Measurements from ENCODE around the gene TNK1.

DNA sequence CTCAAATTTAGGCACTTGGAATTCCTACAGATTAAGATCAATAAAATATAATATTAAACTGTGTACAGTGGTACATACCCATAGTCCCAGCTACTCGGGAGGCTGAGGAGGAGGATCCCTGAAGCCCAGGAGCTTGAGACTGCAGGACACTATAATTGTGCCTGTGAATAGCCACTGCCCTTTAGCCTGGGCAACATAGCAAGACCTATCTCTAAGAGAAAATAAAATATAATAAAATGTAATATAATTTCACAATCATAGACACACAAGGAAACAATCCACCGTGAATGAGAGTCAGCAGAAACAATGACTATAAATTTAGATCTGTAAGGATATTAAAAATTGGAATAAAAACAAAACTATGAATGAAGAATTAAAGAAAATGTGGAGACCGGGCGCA lies 10.0 kb upstream of the TNK1 start:
- TF ChIP-seq, protein P1, sequence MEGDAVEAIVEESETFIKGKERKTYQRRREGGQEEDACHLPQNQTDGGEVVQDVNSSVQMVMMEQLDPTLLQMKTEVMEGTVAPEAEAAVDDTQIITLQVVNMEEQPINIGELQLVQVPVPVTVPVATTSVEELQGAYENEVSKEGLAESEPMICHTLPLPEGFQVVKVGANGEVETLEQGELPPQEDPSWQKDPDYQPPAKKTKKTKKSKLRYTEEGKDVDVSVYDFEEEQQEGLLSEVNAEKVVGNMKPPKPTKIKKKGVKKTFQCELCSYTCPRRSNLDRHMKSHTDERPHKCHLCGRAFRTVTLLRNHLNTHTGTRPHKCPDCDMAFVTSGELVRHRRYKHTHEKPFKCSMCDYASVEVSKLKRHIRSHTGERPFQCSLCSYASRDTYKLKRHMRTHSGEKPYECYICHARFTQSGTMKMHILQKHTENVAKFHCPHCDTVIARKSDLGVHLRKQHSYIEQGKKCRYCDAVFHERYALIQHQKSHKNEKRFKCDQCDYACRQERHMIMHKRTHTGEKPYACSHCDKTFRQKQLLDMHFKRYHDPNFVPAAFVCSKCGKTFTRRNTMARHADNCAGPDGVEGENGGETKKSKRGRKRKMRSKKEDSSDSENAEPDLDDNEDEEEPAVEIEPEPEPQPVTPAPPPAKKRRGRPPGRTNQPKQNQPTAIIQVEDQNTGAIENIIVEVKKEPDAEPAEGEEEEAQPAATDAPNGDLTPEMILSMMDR (IDR thresholded peaks at IDR 0.05; ENCODE audit: poor library complexity, severe bottlenecking): no peak
- TF ChIP-seq, protein P2, sequence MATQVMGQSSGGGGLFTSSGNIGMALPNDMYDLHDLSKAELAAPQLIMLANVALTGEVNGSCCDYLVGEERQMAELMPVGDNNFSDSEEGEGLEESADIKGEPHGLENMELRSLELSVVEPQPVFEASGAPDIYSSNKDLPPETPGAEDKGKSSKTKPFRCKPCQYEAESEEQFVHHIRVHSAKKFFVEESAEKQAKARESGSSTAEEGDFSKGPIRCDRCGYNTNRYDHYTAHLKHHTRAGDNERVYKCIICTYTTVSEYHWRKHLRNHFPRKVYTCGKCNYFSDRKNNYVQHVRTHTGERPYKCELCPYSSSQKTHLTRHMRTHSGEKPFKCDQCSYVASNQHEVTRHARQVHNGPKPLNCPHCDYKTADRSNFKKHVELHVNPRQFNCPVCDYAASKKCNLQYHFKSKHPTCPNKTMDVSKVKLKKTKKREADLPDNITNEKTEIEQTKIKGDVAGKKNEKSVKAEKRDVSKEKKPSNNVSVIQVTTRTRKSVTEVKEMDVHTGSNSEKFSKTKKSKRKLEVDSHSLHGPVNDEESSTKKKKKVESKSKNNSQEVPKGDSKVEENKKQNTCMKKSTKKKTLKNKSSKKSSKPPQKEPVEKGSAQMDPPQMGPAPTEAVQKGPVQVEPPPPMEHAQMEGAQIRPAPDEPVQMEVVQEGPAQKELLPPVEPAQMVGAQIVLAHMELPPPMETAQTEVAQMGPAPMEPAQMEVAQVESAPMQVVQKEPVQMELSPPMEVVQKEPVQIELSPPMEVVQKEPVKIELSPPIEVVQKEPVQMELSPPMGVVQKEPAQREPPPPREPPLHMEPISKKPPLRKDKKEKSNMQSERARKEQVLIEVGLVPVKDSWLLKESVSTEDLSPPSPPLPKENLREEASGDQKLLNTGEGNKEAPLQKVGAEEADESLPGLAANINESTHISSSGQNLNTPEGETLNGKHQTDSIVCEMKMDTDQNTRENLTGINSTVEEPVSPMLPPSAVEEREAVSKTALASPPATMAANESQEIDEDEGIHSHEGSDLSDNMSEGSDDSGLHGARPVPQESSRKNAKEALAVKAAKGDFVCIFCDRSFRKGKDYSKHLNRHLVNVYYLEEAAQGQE (IDR thresholded peaks at IDR 0.05; ENCODE audit: borderline replicate concordance): no peak
- TF ChIP-seq POLR2AphosphoS5 (IDR thresholded peaks at IDR 0.05): no peak
- no peak for TF ChIP-seq RAD21 (conservative IDR thresholded peaks at IDR 0.05)
- TF ChIP-seq TAF1 (IDR thresholded peaks at IDR 0.05; ENCODE audit: low read depth): no peak
- TF ChIP-seq EP300 (conservative IDR thresholded peaks at IDR 0.05; ENCODE audit: poor library complexity, severe bottlenecking): no peak

Data from neural cell (in vitro differentiated cells).